Bone marrow (tissue), 2 donors: ENCODE results near the gene WAC.
A peak's percentile ranks its signal among the peaks of the same experiment; 100 is the strongest.
"Not testable (repeated sequence)": the region's sequence is repeated elsewhere in the genome, so short reads cannot be mapped to it uniquely, and the experiment has no call there.

Experiments
- DNase-seq, 2 donors: peaks; one replicate each; lab custom pipeline; 2025; lab: John Stamatoyannopoulos, UW

WAC gene

DNA sequence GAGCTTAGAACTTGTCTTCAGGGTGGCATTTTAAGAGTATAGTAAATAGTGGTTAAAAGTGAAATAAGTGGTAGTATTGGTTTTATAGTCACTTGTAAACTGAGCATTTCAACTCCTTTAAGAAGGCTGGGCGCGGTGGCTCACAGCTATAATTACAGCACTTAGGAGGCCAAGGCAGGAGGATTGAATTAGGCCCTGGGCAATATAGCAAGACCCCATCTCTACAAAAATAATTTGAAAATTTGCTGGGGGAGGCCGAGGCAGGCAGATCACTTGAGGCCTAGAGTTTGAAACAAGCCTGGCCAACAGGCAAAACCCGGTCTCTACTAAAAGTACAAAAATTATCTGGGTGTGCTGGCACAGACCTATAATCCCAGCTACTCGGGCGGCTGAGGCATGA lies 80.0 kb downstream of the WAC start:
- DNase-seq, result no peak

DNA sequence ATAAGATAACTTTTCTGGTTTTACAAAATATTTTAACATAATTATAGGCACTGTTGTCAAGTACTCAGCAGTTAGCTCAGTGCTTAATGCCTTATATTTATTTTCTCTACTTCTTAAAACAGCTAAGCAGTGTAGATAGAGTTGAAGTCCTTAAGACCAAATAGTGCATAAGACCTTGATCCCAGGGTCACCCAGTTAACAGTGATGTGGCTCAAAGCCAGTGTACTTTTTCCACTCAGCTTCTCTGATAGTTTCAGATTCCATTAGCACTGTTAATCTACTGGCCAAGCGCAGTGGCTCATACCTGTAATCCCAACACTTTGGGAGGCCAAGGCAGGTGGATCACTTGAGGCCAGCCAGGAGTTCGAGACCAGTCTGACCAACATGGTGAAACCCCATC lies 83.6 kb downstream of the WAC start:
- DNase-seq, result no peak

DNA sequence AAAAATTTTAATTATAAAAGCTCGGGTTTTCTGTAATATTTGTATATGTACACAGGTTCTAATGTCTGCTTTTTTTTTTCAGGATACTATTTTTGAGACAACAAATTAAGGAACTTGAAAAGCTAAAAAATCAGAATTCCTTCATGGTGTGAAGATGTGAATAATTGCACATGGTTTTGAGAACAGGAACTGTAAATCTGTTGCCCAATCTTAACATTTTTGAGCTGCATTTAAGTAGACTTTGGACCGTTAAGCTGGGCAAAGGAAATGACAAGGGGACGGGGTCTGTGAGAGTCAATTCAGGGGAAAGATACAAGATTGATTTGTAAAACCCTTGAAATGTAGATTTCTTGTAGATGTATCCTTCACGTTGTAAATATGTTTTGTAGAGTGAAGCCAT lies 86.5 kb downstream of the WAC start:
- DNase-seq, result no peak

DNA sequence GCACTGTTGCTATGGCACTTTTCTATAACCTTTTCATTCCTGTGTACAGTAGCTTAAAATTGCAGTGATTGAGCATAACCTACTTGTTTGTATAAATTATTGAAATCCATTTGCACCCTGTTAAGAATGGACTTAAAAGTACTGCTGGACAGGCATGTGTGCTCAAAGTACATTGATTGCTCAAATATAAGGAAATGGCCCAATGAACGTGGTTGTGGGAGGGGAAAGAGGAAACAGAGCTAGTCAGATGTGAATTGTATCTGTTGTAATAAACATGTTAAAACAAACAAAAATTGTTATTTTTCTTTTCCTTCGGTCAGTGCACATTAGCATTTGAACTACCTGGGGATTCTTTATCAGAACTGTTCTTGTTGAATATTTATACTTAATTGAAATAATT lies 87.3 kb downstream of the WAC start:
- no peak for DNase-seq

DNA sequence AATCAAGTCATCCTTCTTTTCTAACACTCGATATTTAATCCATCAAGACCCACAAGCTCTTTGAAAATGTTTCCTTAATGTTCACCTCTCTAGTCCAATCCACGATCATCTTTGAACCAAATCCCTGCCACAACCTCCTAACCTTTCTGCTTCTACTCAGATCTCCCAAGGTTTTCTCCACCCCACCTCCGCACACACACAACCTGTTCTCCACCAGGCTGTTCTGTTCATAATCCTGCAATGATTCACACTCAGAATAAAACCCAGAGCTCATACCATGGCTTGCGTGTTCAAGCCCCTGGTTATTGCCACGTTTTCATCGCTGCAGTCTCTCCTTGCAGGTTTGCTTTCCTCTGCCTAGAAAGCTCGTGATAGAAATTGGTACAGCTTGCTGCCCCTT lies 90.6 kb downstream of the WAC start:
- DNase-seq, result no peak

DNA sequence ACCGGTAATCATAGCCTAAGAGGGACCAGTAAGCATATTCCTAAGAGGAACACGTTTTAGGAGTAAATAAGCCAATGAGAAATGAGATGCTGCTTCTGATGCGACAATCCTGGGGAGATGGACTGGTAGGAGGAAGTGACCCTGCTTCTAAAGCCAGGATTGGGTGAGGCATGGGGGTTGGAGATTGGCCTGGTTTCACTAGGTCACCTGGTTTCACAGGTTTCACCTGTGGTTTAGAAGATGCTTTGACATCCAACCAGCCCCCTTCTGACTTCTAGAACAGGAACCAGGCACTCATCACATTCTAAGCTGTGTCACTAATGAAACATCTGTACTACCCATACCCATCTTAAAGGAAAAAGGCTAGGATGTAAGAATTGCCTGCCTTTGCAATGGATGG lies 91.4 kb downstream of the WAC start:
- no peak for DNase-seq

DNA sequence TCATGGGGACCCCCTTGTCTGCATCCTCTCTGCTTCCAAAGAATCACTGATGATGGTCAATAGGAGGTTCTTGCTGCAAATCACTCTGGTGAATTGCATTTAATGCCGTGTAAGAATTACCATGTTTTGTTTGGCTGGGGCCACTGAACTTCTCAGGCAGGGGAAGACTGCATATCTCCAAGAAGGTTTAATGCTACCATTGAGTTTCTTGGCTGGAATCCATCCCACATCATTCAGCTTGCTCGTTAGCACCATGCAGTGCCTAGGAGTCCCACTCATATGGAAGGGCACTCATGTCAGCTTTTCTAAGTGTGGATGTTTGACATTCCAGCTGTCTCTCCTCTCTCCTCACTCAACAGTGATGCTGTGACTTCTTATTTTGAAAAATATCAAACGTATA lies 94.2 kb downstream of the WAC start:
- no peak for DNase-seq

DNA sequence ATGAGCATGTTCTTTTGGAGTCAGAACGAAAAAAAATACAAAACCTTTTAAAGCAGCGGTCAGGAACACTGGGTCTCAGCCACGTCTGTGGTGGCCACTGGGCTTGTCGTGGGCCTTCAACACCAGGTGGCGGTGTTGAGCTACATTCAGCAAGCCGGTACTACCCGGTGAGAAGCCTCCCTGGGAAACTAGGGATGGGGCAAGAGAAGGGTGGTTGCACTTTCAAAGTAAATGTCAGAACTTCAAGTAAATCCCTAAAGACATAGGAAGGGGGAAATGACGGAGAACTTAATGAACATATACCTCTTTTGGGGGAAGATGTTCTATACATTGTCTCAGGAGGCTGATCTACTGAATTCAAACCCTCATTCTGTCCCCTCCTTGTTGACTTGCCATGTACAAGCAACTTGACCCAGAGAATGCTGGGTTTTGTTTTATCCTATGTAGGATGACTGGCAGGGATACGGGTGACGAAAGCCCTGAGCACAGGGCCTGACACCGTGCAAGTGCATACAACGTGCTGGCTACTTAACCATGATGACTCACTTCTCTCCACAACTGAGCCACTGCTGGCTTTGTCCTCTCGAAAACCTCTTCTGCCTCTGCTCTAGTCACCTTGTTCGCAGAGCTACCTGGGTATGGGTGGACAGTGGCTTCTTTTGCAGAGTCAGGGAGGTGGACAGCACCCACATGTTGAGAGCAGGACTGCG lies 95.4 kb downstream of the WAC start:
- DNase-seq, result peak; percentile 22 to 23

DNA sequence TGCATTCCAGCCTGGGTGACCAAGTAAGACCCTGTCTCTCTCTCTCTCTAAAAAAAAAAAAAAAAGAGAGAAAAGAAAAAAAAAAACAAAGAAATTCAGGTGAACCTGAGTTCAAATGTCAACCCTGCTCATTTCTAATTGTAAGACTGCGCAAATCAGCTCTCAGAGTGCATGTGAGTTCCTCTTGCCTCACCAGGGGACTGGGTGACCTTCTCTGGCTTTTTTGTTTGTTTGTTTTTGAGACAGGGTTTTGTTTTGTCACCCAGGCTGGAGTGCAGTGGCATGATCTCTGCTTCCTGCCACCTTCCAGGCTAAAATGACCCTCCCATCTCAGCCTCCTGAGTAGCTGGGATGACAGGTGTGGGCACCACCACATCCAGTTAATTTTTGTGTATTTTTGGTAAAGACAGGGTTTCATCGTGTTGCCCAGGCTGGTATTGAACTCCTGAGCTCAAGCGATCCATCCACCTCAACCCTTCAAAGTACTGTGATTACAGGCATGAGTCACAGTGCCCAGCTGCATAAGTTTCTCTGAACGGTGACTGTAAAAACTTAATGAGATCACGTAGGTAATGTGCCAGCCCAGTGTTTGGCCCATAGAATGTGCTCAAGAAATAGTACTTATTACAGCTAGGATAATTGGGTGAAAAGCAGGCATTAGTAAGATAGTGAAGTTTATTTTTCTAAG lies 99.1 kb downstream of the WAC start:
- no peak for DNase-seq

DNA sequence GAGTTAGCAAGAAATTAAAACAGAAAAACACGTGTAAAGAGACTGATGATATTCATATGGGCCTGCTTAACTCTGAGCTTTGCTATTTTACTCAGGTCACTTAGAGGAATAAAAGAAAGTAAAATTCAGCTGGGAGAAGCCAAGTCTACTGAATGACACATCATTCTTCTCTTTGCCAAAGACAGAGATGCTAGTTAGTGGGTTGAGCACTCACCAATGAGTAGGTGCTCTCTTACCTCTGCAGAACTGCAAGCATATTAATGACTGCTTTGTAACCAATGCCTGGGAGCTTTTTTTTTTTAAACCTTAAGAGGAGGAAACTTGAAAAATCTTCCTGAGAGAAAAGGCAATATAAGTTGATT lies 99.6 kb downstream of the WAC start:
- DNase-seq, result no peak

DNA sequence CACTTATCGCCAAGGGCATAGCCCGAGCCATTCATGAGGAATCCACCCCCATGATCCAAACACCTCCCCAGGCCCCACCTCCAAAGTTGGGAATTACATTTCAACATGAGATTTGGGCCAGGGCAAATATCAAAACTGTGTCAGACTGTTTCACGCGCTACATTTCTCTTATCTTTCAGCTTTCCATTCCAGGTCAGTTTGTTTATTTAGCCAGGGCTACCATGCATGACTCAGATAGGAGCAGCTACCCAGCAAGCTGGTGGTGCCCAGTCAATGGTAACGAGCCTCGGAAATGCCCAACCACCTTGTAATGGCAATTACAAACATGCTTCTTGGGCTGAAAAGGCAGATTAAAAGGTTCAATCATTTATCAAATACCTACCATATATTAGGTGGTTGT lies 100.8 kb downstream of the WAC start:
- no peak for DNase-seq

DNA sequence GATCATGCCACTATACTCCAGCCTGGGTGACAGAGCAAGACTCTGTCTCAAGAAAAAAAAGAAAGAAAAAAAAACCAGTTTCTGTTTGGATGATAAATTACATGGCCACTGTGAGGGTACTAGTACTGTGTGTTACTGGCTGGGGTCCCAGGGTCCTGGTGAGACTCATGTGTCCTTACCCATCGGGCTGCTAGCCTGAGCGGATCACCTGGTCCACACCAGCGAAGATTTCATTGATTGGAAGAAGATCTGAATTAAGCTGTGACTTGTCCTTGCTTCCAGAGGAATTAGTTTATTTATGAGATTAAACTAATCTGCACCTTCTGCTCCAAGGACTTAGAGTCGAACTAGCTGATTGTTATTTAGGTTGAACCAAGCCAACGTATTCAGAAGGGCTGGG lies 104.4 kb downstream of the WAC start:
- no peak for DNase-seq

DNA sequence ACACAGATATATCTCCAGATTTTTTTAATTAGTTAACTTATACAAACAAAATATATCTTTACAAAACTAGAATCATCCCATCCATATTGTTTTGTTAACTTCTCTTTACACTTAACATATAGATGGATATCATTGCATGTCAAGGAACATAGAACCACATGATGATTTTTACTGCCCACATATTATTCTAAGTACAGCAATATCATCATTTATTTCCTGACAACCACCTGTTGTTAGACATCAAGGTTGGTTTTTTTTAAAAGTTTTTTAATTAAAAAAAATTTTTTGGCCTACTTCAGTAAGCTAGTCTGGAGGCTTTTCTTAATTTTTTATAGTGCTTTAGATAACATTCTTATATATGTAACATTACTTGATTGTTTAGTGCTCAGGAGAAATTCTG lies 105.5 kb downstream of the WAC start:
- no peak for DNase-seq

DNA sequence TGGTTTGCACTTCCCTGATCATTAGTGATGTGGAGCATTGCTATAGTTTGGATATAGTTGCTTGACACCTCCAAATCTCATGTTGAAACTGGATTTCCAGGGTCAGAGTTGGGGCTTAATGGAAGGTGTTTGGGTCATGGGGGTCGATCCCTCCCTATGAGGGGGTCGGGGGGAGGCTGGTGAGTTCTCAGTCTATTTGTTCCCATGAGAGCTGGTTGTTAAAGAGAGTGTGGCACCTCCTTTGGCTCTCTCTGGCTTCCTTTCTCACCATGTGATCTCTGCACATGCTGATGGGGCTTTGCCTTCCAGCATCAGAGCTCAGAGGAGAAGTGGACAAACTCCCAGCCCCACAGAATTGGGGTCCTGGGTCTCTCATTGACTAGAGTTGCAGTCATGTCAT lies 107.6 kb downstream of the WAC start:
- DNase-seq, result no peak

DNA sequence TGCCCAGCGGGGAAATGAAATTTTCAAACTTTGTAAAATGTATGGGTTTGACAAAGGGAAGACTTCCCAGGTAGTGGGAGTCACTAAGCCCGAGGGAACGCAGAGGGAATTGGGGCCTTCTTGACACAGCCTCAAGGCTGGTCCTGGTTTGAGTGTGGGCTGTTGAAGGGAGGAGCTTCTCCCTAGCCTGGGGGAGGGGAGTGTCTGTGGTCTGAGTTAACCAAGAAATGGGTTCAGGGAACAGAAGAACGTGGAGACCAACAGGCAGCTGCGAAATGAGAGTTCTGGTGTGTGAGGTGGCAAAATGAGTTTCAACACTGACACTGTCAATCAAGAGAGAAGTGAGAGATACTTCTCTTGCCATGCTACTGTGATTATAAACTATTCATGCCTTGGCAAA lies 111.7 kb downstream of the WAC start:
- no peak for DNase-seq

DNA sequence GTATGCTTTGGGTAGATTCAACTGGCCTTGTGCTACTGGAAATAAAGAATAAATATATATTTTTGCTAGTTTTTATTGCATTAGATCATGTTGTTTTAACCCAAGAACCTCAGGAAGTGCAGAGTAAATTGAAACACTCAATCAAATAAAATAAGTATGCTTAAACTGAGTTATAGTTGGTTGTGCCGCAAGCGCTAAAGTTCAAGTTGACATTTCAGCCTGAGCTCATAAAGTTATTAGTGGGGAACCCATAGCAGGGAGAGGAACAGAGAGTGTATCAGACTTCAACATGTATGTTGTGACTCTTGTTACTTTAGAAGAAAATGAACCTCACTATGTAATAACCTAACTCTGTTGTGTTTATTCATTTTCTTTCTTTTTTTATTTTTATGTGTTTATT lies 119.2 kb downstream of the WAC start:
- DNase-seq, result no peak

DNA sequence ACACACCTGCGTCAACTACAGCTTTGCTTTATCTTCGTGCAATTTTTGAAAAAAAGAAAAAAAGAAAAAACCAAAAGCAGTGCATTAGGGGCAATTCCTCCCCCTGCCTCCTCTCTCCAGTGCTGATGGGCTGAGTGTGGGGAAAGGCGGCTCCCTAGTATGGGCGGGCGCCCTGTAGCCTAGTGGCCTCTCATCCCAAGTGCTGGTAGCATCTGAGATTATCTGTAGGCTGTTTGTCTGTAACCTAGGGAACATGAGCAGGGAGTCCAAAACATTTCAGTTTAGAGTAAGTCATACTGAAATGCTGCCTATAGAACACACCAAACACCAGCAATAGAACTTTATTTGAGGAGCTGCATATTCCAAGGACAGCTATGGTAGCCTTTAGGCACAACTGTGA lies 119.8 kb downstream of the WAC start:
- no peak for DNase-seq

DNA sequence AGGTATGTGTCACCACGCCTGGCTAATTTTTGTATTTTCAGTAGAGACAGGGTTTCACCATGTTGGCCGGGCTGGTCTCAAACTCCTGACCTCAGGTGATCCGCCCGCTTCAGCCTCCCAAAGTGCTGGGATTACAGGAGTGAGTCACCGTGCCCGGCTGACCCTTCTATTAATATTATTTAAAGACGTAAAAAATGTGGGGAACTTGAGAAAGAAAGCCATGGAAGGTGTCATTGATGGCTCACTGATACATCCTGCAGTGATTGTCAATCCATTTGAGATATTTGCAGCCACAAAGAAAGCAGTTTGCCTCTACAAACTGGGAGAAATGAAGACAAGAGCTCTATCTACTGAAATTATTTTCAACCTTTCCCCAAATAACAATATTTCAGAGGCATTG lies 125.9 kb downstream of the WAC start:
- DNase-seq, result not testable (repeated sequence)

DNA sequence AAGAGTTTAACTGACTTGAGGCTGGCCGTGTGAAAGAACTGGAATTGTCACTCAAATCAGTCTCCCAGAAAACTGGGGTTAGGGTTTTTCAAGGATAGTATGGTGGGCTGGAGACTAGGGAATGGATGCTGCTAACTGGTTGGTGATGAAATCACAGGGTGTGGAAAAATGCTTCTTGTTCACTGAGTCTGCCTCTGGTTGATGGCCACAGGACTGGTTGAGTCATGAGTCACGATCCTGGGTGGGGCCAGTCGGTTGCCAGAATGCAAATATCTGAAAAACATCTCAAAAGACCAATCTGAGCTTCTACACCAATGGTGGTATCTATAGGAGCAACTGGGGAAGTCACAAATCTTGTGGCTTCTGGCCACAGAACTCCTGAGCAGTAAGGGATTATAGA lies 128.1 kb downstream of the WAC start:
- DNase-seq, result peak in 1 of 2 donors; percentile 5

DNA sequence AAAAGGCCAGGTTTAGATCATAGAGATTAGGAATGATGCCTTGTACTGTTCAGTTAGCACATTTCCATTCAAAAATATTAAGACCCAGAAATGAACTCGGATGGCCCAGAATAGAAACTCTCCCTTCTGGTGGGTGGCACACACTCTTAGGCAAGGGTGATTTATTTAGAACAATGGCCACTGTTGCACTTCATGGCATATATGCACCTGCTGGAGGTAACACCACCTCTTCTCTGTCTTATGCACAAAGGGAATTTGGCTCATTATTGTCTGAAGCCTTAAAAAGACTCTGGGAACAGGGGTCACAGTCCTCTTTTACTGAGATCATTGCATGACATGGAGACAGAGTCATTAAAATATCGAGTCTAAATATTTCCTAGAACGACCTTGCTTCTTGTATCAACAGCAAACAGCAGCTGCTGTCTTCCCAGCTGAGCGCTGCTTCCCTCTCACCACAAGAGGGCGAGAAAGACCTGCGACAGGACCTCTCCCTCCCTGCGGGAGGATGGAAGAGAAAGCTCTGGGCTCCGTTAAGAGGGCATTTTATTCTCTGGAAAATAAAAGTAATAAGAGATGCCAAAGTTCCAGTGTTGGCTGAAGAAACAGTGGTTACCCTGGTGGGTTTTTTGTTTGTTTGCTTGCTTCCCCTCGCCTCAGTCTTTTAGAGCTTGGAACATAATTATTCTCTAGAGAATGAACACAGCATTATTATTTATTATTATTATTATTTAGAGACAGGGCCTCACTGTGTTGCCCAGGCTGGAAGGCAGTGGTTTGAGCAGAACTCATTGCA lies 130.9 kb downstream of the WAC start:
- DNase-seq, result peak in 1 of 2 donors; percentile 41

DNA sequence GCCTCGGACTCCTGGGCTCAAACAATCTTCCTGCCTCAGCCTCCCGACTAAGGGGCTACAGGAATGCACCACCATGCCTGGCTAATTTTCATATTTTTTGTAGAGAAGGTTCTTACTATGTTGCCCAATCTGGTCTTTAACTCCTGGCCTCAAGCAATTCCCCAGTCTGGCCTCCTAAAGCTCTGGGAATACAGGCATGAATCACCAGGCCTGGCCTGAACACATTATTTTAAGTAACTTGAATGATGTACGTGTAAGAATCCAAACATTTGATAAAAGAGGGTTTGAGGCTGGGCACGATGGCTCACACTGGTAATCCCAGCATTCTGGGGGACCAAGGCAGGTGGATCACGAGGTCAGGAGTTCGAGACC lies 131.4 kb downstream of the WAC start:
- DNase-seq, result no peak

DNA sequence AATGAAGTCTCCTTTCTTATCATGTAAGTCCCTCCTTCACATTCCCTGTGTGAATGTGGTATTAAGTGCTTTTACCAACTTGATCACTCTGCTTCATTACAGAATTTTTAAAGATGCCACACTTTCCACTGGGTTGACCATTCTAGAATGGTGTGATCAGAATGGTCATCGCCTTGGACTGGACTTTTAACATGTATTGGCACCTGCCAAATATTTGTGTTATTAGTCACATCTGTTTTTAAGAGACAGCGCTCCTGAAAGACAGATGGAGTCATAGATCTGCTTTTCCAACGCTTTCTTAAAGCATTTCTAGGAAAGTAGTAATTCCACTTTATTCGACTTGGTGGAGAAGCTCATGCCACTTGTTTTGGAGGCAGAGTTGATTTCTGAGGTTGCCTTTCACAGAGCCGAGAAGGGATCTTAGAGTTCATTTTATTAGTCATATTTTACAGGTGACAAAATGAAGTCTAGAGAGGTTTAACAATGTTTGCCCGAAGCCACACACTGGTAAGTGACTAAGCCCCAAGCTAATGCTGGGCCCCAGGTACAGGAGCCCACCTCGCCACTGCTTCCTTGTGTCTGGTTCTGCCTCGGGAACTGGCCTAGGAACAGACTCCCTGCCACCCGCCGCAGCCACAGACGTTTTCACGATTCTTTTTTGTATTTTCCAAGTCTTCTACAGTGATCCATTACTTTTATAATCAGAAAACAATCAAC lies 134.0 kb downstream of the WAC start:
- DNase-seq, result no peak
